Subcutaneous adipose tissue (tissue), 4 donors: ENCODE data around the gene SHISAL1. TPM values are rescaled to one million over a fixed set of nuclear protein-coding genes. Genes with fewer than 3 reads are reported as not detected.

Experiments
- CTCF ChIP-seq: fragments of 450-650 bp; IDR thresholded peaks from one replicate; pipeline ENCODE4 v1.5.1; 2016; ENCODE audit warnings: low read depth, mild to moderate bottlenecking, control low read depth, antibody characterized with exemption, moderate library complexity
- total RNA-seq, 4 donors: library from RNA; depleted of rRNA; stranded (reverse); fragments of >200 nt; gene quantifications; one replicate each; pipeline ENCODE4 v1.1.0, GENCODE V29; 2016

The SHISAL1 gene
- total RNA-seq, 4 donors from 2014 or later: 0.34 to 0.49 (median 0.44) TPM; not detected in 1

- TF ChIP-seq CTCF: no peak
These were observed 115.5 kb downstream of the SHISAL1 start for GRCh38 chr22:44197271-44197670.

- TF ChIP-seq CTCF: no peak
These were observed 116.0 kb downstream of the SHISAL1 start for GRCh38 chr22:44196731-44197131.

GRCh38 chr22:44196241-44196640, 116.5 kb downstream of the SHISAL1 start:
- no peak for TF ChIP-seq CTCF

GRCh38 chr22:44195189-44195871, 117.4 kb downstream of the SHISAL1 start:
- no peak for TF ChIP-seq CTCF

- no peak for TF ChIP-seq CTCF
These were observed 118.2 kb downstream of the SHISAL1 start for GRCh38 chr22:44194569-44194968.

Other genes with a start within 250 kb of the SHISAL1 start
- gene PARVG, start 132.0 kb downstream of the SHISAL1 start, total RNA-seq: 10 to 100 TPM; 18.3 to 92.0 (median 46.6) TPM
- 10 to 100 TPM; 10.7 to 17.4 (median 16.1) TPM for gene RTL6, start 185.3 kb upstream of the SHISAL1 start, total RNA-seq